Kidney capillary endothelial cell (primary cell): Measurements from ENCODE around the gene GALNTL6.
A peak's percentile ranks its signal among the peaks of the same experiment; 100 is the strongest.
"Not testable (repeated sequence)": the region's sequence is repeated elsewhere in the genome, so short reads cannot be mapped to it uniquely, and the experiment has no call there.

ENCODE experiments used
- DNase-seq: peaks from one replicate; pipeline ENCODE4 v3.0.0-alpha.2; 2018; ENCODE audit warnings: low spot score

Gene GALNTL6

DNA sequence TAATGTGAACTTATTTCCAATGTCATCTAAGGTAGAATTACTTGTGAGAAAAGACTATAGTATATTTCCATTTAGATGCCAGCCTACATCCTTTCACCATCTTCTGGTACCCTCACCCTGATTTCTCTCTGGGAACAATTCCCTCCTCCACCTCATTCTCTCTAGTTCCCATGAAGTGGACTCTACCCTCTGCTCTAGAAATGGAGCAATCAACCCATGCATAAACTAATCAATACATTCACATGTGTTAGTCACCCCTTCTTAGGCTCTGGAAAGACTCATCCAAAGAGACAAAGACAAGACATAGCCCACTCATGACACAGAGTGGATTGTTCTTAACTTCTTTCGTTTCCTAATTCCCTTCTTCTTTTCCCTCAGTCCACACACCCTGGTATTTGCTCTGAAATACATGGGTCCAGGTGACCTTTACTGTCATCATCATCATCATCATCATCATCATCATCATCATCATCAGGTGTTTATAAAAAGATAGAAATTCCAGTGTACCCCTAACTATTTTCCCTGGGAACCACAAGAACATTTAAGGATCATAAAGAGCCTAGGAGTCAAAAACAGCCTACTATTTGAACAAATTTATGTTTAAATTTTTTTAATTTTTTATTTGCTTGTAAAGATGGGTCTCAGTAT is 1056.5 kb downstream of the GALNTL6 start:
- no peak for DNase-seq

DNA sequence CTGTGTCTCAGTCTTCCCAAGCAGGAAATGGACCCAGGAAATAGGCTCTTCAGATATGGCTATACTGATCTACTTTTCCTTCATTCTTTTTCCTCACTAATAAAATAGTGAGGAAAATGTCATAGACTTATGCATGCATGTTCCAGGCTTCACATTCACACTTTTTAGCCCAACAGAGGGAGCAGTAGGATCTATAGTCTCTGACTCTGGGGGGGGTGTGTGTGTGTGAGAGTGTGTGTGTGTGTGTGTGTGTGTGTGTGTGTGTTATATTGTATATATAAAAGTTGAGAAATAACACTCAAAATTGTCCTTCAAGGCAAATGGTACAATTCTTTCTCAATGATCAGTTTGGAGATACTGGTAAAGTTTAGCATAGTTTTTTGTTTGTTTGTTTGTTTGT is 1058.2 kb downstream of the GALNTL6 start:
- DNase-seq, result no peak

DNA sequence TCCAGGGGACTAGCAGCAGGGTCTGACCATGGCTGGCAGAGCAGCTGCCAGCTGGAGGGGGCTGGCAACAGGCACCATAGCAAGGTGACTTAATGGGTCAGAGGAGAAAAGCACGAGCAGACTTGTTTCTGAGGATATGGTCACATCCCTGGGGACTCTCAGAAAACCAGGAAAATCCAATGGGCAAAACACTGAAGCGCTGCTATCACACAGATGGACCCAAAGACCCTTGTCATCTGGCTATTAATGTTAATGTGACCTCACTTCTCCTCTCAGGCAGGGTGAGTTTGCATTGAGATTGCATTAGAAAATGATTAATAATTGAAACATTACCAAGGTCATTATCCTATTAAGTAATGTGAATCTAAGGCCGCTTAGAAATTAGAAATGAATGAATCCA is 1061.7 kb downstream of the GALNTL6 start:
- no peak for DNase-seq

DNA sequence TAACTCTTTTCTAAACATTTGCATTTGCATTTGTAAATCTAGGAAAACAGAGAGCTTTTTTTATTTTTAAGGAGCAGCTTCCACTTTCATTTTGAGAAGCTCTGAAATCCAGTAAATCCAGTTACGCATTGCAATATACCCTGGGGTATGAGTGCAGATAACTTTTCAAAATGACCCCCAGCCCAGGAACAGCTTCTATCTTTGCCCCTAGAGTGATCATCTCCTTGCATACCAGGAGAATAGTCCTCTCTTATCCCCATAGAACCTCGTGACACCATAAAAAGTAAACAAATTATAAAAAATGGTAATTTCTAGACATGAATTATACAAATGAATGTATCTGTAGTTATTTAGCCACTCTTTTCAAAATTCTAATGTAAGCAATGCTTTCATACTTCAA is 1063.2 kb downstream of the GALNTL6 start:
- DNase-seq, result no peak

DNA sequence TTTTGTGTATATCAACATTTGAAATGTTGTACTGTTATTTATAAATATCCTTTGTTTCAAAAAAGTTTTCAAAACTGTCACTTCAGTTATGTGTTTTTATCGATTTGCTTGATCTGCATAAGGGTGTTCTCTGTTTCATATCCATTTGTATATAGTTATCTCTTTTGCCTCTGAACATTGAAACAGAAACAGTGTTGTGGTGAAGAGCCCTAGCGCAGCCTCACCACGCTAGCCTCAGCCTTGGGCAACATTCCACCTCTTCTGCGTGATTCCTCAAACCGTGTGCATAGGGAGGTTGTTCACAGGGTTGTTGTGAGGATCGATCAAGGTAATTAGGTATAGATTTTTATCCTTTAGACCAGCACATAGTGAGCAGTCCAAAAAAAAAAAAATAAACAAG is 1068.4 kb downstream of the GALNTL6 start:
- no peak for DNase-seq

DNA sequence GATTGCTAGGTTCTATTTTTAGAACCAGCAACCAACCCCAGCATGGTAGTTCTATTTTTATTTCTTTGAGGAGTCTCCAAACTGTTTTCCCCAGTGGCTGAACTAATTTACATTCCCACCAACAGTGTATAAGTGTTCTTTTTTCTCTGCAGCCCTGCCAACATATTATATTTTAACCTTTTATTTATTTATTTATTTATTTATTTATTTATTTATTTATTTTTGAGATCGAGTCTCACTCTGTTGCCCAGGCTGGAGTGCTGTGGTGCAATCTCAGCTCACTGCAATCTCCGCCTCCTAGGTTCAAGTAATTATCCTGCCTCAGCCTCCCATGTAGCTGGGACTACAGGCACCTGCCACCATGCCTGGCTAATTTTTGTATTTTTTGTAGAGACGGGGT is 1074.2 kb downstream of the GALNTL6 start:
- DNase-seq, result not testable (repeated sequence)

DNA sequence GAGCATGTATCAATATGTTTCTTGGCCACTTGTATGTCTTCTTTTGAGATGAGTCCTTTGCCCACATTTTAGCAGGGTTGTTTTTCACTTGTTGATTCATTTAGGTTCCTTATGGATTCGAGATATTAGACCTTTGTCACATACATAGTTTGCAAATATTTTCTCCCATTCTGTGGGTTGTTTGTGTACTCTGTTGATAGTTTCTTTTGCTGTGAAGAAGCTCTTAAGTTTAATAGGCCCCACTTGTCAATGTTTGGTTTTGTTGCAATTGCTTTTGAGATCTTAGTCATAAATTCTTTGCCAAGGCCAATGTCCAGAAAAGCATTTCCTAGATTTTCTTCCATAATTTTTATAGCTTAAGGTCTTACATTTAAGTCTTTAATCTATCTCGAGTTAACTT is 1074.8 kb downstream of the GALNTL6 start:
- DNase-seq, result no peak

DNA sequence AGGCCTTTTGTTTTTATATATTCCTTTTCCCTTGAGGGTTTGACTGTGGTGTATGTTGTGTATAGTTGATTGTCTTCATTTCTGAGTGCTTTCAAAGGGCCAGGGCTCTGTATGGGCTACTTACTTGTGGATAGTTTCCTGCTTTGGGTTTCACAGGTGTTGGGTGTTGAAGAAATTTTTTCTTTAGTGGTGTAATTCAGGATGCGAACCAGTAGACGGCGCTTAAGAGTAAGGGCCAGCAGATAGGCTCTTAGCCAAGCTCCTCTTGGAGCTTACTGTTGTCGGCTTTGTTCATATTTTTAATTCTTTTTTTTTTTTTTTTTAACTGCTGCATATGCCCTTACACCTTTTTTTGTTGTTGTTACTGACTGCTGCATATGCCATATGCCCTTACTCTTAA is 1079.1 kb downstream of the GALNTL6 start:
- peak; percentile 3 for DNase-seq

DNA sequence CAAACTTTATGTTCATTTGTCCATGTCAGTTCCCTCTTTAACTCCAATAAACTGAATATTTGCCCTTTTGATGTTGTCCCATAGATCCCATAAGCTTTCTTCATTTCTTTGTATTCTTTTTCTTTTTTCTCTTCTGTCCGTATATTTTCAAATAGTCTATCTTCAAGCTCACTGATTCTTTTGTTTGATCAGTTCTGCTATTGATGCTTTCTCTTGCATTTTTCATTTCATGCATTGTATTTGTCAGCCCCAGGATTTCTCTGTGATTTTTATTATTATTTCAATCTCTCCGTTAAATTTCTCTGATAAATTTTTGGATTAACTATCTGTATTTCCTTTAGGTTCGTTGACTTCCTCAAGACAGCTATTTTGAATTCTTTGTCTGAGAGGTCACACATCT is 1082.5 kb downstream of the GALNTL6 start:
- no peak for DNase-seq

DNA sequence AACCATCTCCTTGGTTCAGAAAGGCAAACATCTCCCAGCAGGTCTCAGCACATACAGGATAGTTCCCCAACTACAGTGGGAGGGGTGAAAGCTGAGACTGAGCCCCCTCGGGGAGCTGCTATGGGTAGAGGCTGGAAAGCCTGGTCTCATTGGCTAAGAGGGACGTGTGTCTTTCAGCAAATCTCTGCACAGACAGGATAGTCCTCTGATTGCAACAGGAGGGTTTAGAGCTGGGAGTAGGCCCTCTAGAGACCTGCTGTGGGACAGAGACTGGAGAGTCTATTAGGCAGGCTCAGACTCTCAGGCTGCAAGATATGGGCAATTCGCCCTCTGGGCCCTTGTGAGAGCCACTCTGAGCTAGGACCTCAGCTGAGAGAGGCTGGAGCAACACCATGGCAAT is 1083.8 kb downstream of the GALNTL6 start:
- no peak for DNase-seq

DNA sequence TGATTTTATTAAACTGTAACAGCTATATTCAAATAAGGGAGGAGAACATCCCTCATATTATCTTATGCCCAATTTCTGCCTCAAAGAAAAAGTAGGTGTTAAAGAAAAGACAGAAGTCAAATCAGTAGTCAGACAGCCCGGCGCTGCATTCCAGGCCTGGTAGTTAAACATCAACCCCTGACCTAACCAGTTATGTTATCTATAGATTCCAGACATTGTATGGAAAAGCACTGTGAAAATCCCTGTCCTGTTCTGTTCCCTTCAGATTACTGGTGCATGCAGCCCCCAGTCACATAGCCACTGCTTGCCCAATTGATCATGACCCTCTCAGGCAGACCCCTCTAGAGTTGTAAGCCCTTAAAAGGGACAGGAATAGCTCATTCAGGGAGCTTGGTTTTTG is 1085.5 kb downstream of the GALNTL6 start:
- no peak for DNase-seq

DNA sequence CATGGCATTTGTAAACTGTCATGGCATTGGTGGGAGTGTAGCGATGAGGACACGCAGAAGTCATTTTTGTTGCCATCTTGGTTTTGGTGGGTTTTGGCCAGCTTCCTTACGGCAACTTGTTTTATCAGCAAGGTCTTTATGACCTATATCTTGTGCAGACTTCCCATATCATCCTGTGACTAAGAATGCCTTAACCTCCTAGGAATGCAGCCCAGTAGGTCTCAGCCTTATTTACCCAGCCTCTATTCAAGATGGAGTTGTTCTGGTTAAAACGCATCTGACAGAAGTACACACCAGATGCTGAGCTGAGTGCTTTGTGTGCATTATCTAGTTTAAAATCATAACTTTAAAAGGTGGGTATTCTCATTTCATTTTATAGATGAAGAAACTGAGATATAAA is 1086.7 kb downstream of the GALNTL6 start:
- no peak for DNase-seq

DNA sequence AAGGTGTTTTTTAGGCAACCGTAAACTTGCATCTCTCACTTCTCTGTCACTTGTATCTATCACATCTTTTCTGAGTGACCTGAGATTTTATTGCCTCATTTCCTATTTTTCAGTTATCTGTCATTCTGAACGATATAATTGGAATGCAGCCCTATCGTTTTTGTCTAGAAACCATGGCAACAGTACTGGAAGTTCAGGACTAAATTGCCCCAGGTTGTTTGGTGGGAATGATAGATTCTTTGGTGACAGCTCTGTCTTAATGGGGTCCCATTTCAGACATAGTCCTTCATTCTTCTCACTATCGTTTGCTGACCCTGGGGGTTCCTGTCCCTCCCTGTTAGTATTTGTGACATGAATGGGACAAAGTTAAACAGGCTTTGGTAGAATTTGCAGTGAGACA is 1087.7 kb downstream of the GALNTL6 start:
- DNase-seq, result no peak

DNA sequence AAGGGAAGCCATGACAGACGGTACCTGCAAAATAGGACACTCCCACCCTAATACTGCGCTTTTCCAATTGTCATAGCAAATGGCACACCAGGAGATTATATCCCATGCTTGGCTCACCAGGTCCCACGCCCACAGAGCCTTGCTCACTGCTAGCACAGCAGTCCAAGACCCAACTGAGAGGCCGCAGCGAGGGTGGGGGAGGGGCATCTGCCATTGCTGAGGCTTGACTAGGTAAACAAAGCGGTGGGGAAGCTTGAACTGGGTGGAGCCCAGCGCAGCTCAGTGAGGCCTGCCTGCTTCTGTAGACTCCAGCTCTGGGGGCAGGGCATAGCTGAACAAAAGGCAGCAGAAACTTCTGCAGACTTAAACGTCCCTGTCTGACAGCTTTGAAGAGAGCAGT is 1099.3 kb downstream of the GALNTL6 start:
- not testable (repeated sequence) for DNase-seq

DNA sequence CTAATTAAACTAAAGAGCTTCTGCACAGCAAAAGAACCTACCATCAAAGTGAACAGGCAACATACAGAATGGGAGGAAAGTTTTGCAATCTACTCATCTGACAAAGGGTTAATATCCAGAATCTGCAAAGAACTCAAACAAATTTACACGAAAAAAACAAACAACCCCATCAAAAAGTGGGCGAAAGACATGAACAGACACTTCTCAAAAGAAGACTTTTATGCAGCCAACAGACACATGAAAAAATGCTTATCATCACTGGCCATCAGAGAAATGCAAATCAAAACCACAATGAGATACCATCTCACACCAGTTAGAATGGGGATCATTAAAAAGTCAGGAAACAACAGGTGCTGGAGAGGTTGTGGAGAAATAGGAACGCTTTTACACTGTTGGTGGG is 1104.2 kb downstream of the GALNTL6 start:
- not testable (repeated sequence) for DNase-seq

DNA sequence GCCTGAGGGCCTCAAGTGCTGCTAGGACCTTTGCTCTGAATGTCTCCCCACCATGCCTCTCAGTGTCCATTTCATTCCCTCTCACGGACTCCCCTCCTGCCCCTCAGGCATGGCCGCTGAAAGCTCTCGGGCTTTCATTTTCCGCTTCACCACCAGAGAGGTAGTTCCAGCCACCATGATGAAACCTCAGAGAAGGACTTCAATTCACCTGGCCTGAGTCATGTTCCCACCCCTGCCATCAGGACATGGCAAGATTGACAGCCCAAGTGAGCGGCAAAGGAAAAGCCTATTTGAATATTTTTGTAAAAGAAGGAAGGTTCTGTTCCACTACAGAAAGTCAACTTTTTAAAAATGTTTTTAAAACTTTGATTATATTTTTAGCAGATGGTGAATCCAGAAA is 1106.1 kb downstream of the GALNTL6 start:
- no peak for DNase-seq

DNA sequence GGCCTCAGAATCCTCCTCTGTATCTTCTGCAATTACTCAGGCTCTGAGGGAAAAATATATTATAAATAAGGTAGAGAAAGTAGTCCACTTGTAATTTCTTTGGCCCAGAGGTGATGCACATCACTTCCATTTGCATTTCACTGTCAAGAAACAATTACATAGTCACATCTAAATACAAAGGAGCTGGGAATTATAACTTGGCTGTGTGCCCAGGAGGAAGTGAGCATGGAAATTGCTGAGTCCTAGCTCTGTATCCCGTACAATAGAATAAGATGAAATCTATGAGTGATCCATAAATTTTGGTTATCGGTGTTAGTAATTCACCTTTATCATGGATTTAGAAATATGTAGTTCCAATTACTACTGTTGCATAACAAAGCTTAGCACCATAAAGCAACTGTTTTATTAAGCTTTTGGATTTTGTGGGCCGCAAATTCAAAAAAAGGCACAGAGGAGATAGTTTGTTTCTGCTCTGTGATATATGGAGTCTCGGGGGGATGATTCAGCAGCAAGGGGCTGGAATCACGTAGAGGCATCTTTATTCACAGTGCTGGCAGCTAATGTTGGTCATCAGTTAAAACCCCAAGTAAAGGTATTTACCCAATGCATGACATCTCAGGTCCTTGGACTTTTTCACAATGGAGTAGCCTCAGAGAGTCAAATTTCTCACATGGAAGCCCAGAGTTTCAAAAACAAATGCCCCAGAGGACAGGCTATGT is 1114.1 kb downstream of the GALNTL6 start:
- DNase-seq, result peak; percentile 4

DNA sequence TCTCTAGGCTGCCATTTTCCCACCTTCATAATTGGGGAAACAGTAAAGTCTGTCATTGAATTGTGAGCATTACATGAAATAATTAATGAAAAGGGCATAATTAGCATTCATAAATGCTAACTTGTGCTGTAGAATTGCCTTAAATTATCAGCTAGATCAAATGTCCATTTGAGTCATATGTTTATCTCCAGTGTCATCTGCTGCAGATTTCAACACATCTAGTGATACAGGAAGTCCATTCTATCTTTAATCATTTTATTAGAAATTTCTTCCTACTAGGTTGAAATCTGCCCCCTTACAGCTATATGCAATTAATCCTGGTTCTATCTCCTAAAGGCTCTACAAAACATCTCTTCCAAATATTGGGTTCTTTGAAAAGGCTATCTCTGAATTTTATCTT is 1115.1 kb downstream of the GALNTL6 start:
- no peak for DNase-seq

DNA sequence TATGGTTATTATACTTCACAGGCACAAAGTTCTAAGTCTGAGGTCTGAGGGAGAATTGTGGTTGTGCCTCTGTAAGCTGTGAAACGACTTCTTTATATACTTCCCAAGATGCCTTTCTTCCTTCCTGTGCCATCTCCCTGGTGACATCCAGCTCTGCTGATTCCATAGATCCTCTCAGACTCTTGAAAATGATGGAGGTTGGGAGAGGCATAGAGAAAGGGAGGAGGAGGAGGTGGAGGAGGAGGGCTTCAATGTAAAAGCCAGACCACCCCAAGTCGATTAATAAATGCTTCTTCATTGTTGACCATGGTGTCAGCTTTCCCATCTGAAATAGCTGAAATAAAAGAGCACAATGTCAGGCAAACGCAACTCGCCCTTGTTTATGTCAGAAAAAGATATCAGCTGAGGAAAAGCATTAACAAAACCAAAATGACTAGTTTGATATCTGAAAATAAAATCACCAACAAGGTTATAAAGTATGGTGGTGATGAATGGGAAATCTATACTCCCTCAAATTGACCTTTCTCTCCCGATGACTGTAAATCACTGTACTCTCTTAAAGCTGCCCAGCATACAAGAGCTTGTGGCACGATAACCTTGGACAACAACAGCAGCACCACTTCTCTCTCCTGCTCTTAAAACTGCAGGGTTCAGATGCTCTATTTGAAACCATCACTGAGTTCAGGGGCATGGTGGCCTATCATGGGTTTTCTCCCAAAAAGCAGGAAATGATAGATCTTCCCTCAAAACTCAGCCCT is 1125.0 kb downstream of the GALNTL6 start:
- no peak for DNase-seq

DNA sequence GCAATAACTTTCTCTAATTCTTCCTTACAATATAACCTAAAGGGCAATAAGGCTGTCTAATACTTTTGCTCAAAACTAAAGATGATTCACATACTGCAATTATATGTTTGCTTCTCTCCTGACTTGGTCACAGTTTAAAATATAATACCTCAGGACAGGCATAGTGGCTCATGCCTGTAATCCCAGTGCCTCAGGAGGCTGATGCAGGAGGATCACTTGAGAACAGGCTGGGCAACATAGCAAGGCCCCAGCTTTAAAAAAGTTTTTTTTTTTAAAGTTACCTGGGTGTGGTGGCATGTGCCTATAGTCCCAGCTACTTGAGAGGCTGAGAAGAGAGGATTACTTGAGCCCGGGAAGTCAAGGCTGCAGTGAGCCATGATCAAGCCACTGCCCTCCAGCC is 1125.7 kb downstream of the GALNTL6 start:
- no peak for DNase-seq

DNA sequence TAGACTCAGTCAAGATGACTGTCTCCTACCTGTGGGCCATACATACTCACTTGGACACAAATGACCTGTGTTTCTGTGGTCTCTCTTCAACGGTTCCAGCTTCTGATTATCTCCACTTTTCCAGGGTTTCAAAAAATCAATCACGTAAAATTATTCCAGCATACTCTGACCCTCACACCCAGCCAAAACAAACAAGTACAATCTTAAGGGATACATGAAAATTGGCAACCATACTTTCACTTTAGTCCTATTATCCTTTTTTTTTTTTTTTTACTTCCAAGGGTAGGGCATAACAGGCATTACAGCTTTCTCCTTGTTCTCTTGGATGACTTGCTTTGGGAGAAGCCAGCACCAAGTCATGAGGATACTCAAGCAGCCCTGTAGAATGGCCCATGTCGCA is 1129.6 kb downstream of the GALNTL6 start:
- no peak for DNase-seq

DNA sequence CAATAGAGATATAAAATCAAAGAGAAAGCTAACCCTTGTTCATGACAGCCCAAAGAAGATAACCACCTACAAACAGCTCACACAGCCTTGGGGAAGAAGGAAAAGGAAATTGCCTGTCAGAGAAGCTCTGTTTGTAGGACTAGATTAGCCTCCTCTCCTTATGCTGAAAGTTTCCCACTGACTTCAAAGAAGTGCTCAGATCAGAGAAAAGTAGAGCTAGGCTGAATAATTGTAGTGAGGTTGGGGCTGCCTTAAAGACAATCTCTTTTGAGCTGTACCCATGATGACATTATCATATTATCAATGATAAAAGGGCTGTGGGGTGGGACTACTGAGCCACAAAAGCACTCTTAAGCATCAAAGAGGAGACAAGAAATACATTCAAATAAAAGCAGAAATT is 1132.4 kb downstream of the GALNTL6 start:
- no peak for DNase-seq

DNA sequence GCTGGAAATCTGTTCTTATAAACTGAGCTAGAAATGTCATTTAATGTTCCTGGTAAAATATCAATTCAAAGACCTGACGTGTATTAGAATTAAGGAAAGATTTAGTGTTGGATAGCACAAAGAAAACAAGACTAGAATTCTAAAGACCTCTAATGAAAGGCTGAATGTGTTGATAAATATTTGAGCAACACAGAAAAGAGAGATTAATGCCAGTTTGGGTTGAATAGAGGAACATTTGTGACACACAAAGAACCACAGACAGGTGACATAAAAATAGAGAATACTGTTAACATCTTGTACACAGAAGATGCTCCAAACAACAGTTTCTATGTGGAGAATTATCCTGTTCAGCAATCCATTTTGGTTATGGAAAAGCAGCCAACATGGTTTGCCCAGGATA is 1133.3 kb downstream of the GALNTL6 start:
- DNase-seq, result no peak
